ENCODE measurements around the gene ST3GAL2.
"Not testable (repeated sequence)": the region's sequence is repeated elsewhere in the genome, so short reads cannot be mapped to it uniquely, and the experiment has no call there.

ST3GAL2 gene

GRCh38 chr16:70466805-70467076 lies 27.8 kb upstream of the ST3GAL2 start:
- 97% methylated on average over 7 of the region's 7 CpGs for WGBS
- no peak overlapping the region for H3K9ac ChIP-seq (ENCODE audit: low read depth, low read length)
- H3K9me3 ChIP-seq (ENCODE audit: insufficient read depth, low read depth, low read length), result no peaks in the 10 kb centered on the region
- H3K27ac ChIP-seq (ENCODE audit: low read depth, low read length), result no peak overlapping the region
- H3K4me3 ChIP-seq (ENCODE audit: low read length), result no peak overlapping the region
- H3K4me1 ChIP-seq (ENCODE audit: insufficient read depth, low read length), result no peaks in the 10 kb centered on the region
- no peaks in the 10 kb centered on the region for H3K27me3 ChIP-seq (ENCODE audit: insufficient read depth, low read length)
- H3K36me3 ChIP-seq (ENCODE audit: insufficient read depth, low read length), result no peaks in the 10 kb centered on the region

GRCh38 chr16:70465999-70466804 lies 27.3 kb upstream of the ST3GAL2 start:
- no peaks in the 10 kb centered on the region for H3K27me3 ChIP-seq (ENCODE audit: insufficient read depth, low read length)
- WGBS, result 95% methylated on average over 13 of the region's 13 CpGs
- no peak overlapping the region for H3K27ac ChIP-seq (ENCODE audit: low read depth, low read length)
- H3K9ac ChIP-seq (ENCODE audit: low read depth, low read length), result no peak overlapping the region
- H3K4me3 ChIP-seq (ENCODE audit: low read length), result no peak overlapping the region
- no peaks in the 10 kb centered on the region for H3K4me1 ChIP-seq (ENCODE audit: insufficient read depth, low read length)
- no peaks in the 10 kb centered on the region for H3K36me3 ChIP-seq (ENCODE audit: insufficient read depth, low read length)
- no peaks in the 10 kb centered on the region for H3K9me3 ChIP-seq (ENCODE audit: insufficient read depth, low read depth, low read length)

- Histone ChIP-seq H3K9me3 (ENCODE audit: insufficient read depth, low read depth, low read length) (no peaks in the 10 kb centered on the region), H3K36me3 (ENCODE audit: insufficient read depth, low read length) (no peaks in the 10 kb centered on the region), H3K27ac (ENCODE audit: low read depth, low read length) (no peak overlapping the region), H3K9ac (ENCODE audit: low read depth, low read length) (no peak overlapping the region), H3K4me3 (ENCODE audit: low read length) (no peak overlapping the region), H3K4me1 (ENCODE audit: insufficient read depth, low read length) (no peaks in the 10 kb centered on the region), H3K27me3 (ENCODE audit: insufficient read depth, low read length) (no peaks in the 10 kb centered on the region)
- 94% methylated on average over 2 of the region's 2 CpGs for WGBS
These were observed 24.3 kb upstream of the ST3GAL2 start for GRCh38 chr16:70463235-70463634.

- Histone ChIP-seq H3K4me3 (ENCODE audit: low read length) (no peak overlapping the region), H3K9me3 (ENCODE audit: insufficient read depth, low read depth, low read length) (no peaks in the 10 kb centered on the region), H3K27me3 (ENCODE audit: insufficient read depth, low read length) (no peaks in the 10 kb centered on the region), H3K4me1 (ENCODE audit: insufficient read depth, low read length) (no peaks in the 10 kb centered on the region), H3K36me3 (ENCODE audit: insufficient read depth, low read length) (no peaks in the 10 kb centered on the region), H3K27ac (ENCODE audit: low read depth, low read length) (no peak overlapping the region), H3K9ac (ENCODE audit: low read depth, low read length) (no peak overlapping the region)
- 72% methylated on average over 8 of the region's 8 CpGs for WGBS
These were observed 21.9 kb upstream of the ST3GAL2 start for GRCh38 chr16:70460737-70461261.

- WGBS, result 85% methylated on average over 5 of the region's 5 CpGs
- no peak overlapping the region for H3K27ac ChIP-seq (ENCODE audit: low read depth, low read length)
These were observed 18.7 kb upstream of the ST3GAL2 start for GRCh38 chr16:70457446-70458166.

GRCh38 chr16:70455910-70456309 lies 17.0 kb upstream of the ST3GAL2 start:
- Histone ChIP-seq H3K9me3 (ENCODE audit: insufficient read depth, low read depth, low read length) (no peaks in the 10 kb centered on the region), H3K4me3 (ENCODE audit: low read length) (no peak overlapping the region), H3K9ac (ENCODE audit: low read depth, low read length) (no peak overlapping the region), H3K27me3 (ENCODE audit: insufficient read depth, low read length) (no peaks in the 10 kb centered on the region), H3K4me1 (ENCODE audit: insufficient read depth, low read length) (no peaks in the 10 kb centered on the region), H3K36me3 (ENCODE audit: insufficient read depth, low read length) (no peaks in the 10 kb centered on the region), H3K27ac (ENCODE audit: low read depth, low read length) (no peak overlapping the region)
- 97% methylated on average over 7 of the region's 7 CpGs for WGBS

More at GRCh38 chr16:70457446-70458166, 18.7 kb upstream of the ST3GAL2 start:
- Histone ChIP-seq H3K27me3 (ENCODE audit: insufficient read depth, low read length) (no peaks in the 10 kb centered on the region), H3K36me3 (ENCODE audit: insufficient read depth, low read length) (no peaks in the 10 kb centered on the region), H3K9me3 (ENCODE audit: insufficient read depth, low read depth, low read length) (no peaks in the 10 kb centered on the region), H3K4me3 (ENCODE audit: low read length) (no peak overlapping the region), H3K9ac (ENCODE audit: low read depth, low read length) (no peak overlapping the region), H3K4me1 (ENCODE audit: insufficient read depth, low read length) (no peaks in the 10 kb centered on the region)

GRCh38 chr16:70454222-70455034 lies 15.5 kb upstream of the ST3GAL2 start, which contains the start of gene FCSK:
Gene FCSK (plus strand): TSS chr16:70454595. CDS start chr16:70463191, 8,596 bp downstream.
- no peaks in the 10 kb centered on the region for H3K27me3 ChIP-seq (ENCODE audit: insufficient read depth, low read length)
- peak within 1 kb of the TSS; percentile 98 for H3K9ac ChIP-seq (ENCODE audit: low read depth, low read length)
- H3K9me3 ChIP-seq (ENCODE audit: insufficient read depth, low read depth, low read length), result no peaks in the 10 kb centered on the region
- H3K4me1 ChIP-seq (ENCODE audit: insufficient read depth, low read length), result no peaks in the 10 kb centered on the region
- under 1% methylated on average over 67 of the region's 67 CpGs for WGBS
- peak within 1 kb of the TSS; percentile 98 for H3K27ac ChIP-seq (ENCODE audit: low read depth, low read length)
- peak within 1 kb of the TSS; percentile 84 for H3K4me3 ChIP-seq (ENCODE audit: low read length)
- no peaks in the 10 kb centered on the region for H3K36me3 ChIP-seq (ENCODE audit: insufficient read depth, low read length)

GRCh38 chr16:70453892-70454221 lies 15.0 kb upstream of the ST3GAL2 start:
- Histone ChIP-seq H3K36me3 (ENCODE audit: insufficient read depth, low read length) (no peaks in the 10 kb centered on the region), H3K9ac (ENCODE audit: low read depth, low read length) (peak overlapping the region; percentile 98), H3K4me1 (ENCODE audit: insufficient read depth, low read length) (no peaks in the 10 kb centered on the region), H3K27me3 (ENCODE audit: insufficient read depth, low read length) (no peaks in the 10 kb centered on the region), H3K4me3 (ENCODE audit: low read length) (peak overlapping the region; percentile 84), H3K27ac (ENCODE audit: low read depth, low read length) (peak overlapping the region; percentile 98), H3K9me3 (ENCODE audit: insufficient read depth, low read depth, low read length) (no peaks in the 10 kb centered on the region)
- under 1% methylated on average over 8 of the region's 8 CpGs for WGBS

GRCh38 chr16:70453117-70453891 lies 14.4 kb upstream of the ST3GAL2 start:
- H3K4me3 ChIP-seq (ENCODE audit: low read length), result peak overlapping the region; percentile 84
- peak overlapping the region; percentile 98; the same call in 1 of the 2 replicates for H3K27ac ChIP-seq (ENCODE audit: low read depth, low read length)
- 92% methylated on average over 11 of the region's 11 CpGs for WGBS
- peak overlapping the region; percentile 98; the same call in 1 of the 2 replicates for H3K9ac ChIP-seq (ENCODE audit: low read depth, low read length)
- no peaks in the 10 kb centered on the region for H3K27me3 ChIP-seq (ENCODE audit: insufficient read depth, low read length)
- H3K36me3 ChIP-seq (ENCODE audit: insufficient read depth, low read length), result no peaks in the 10 kb centered on the region
- no peaks in the 10 kb centered on the region for H3K4me1 ChIP-seq (ENCODE audit: insufficient read depth, low read length)
- no peaks in the 10 kb centered on the region for H3K9me3 ChIP-seq (ENCODE audit: insufficient read depth, low read depth, low read length)

GRCh38 chr16:70451004-70451340 lies 12.1 kb upstream of the ST3GAL2 start:
- 95% methylated on average over 24 of the region's 25 CpGs for WGBS
- not testable (repeated sequence) for H3K9me3 ChIP-seq (ENCODE audit: insufficient read depth, low read depth, low read length); H3K9ac ChIP-seq (ENCODE audit: low read depth, low read length); H3K27ac ChIP-seq (ENCODE audit: low read depth, low read length); H3K4me1 ChIP-seq (ENCODE audit: insufficient read depth, low read length); H3K27me3 ChIP-seq (ENCODE audit: insufficient read depth, low read length); H3K36me3 ChIP-seq (ENCODE audit: insufficient read depth, low read length); H3K4me3 ChIP-seq (ENCODE audit: low read length)

Measured in HUES64 (cell line).